H4 (cell line): ENCODE measurements around the gene FAM90A1. TPM values are rescaled to one million over a fixed set of nuclear protein-coding genes. Genes with fewer than 3 reads are reported as not detected.
"Not testable (repeated sequence)": the region's sequence is repeated elsewhere in the genome, so short reads cannot be mapped to it uniquely, and the experiment has no call there.

Experiments
- DNase-seq: peaks from one replicate; pipeline ENCODE4 v3.0.0-alpha.2; 2015; ENCODE audit warnings: low spot score
- total RNA-seq: library from RNA; depleted of rRNA; stranded (reverse); fragments of >200 nt; shearing (Covaris generic); gene quantifications from 2 replicates; pipeline ENCODE4 v1.2.3, GENCODE V29; 2014

Gene FAM90A1
- total RNA-seq, 1 experiment from 2014 or later: not detected

DNA sequence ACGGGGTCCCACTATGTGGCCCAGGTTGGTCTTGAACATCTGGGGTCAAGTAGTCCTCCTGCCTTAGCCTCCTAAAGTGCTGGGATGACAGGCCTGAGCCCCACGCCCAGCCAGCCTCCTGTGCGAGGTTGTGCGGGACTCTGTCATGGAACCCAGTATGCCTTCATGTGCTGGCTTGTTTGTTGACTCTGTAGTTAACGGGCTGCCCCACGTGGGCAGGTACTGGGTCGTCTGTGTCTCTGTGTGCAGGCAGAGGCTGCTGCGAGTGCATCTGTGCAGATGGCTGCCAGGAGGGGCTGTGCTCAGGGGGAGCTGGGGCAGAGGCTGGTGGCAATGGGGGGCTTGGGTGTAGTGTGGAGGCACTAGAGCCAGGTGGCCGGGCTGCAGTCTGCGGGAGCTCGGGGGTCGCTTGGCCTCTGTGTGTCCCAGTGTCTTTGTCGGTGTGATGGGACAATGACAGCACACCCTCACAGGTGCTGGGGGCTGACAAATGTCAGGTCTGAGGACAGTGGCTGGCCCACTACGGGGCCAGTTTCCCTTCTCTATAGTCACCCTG lies 6.0 kb upstream of the FAM90A1 start:
- DNase-seq: not testable (repeated sequence)

DNA sequence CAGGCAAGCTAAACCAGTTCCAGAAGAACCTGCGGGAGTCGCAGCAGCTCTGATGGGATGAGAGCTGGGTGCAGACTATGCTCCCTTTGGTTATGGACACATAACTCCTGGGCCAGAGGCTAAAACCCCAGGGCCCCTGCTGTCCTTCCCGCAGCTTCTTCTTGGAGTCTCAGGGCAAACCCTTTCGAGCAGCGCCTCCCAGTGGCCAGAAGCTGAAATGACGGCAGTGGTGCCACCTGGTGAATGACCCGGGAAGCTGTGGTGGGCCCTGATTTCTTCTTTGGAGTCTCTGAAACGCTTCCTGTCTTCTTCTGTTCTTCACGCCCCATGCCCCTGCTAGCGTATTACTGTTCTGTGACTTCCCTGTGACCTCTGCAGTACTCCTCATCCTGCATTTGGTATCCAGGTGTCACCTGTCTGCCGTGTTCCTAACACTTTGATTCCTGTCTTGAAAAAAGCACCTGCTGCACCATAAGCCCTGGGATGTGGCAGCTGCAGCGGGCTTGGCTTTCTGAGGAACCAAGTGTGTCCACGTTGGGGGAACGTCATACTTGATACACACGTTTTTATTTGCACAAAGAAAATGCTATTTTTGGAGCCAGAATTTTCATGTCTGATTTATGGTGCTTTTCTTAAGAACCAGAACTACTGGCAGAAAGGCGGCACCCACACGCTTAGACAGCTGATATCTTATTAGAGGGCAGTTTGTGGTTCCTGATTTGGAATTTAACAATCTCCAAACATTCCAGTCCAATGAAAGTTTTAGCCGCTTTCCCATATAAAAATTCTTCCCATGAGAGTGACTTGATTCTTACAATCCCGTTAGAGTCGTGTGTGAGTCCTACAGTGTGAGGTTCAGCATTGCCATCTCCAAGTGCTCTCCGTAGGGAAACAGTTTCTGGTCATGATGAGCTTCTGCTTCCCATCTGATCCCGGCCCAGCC lies 4.5 kb upstream of the FAM90A1 start:
- DNase-seq: not testable (repeated sequence)

DNA sequence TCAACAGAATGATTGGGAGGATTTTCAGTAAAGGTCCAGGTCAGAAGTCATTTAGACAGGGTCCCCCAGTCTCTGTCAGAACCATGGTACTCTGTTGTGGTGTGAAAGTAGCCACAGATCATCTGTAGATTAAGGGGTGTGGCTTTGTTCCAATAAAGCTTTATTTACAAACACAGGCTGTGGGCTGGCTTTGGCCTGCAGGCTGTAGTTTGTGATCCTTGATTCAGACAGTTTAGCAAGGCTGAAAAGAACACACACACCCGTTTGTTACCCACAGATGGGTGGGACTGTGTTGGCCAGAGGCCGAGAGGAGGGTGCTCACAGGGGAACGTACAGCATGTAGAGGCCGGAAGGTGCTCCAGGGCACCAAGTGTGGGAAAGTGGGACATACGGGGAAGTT lies 3.6 kb upstream of the FAM90A1 start:
- not testable (repeated sequence) for DNase-seq

DNA sequence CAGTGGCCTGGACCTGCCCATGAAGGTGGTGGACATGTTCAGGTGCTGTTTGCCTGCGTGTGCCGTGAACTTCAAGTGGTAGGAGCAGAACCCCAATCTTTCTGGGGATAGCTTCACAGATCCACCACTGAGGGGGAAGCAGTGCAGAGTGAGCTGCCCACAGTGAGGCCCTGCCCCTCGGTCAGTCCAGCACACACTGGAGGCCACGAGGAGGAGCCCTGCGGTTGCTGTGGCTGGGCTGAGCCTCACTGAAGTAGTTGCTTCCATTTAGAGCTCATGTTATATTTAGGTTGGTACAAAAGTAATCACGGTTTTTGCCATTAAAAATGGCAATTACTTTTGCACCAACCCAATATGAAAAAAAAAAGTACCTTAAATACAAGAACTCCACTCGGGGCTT lies 2.1 kb upstream of the FAM90A1 start:
- DNase-seq: not testable (repeated sequence)

DNA sequence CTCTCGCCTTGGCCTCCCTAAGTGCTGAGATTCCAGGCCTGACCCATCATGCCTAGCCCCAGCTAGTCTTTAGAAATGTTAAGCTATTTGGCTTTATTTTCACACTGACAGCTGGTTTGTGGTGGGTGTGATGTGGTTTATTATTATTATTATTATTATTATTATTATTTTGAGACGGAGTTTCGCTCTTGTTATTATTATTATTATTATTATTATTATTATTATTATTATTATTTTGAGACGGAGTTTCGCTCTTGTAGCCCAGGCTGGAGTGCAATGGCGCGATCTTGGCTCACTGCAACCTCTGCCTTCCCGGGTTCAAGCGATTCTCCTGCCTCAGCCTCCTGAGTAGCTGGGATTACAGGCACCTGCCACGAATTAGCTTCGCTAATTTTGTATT lies 1.2 kb upstream of the FAM90A1 start:
- not testable (repeated sequence) for DNase-seq

DNA sequence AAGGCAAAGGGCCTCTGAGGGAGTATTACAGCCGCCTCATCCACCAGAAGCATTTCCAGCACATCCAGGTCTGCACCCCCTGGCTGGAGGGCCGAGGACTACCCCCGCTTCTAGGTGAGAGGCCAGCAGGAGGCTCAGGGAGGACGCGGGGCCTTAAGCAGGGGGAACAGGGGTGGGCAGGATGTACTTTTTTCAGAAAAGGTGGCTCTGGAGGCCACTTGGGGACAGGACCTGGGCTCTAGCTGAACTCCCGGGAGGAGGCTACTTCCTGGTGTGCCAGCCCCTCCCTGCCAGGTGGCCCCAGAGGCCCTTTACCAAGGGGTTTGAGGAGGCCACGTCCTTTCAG lies 287 bp upstream of the FAM90A1 start:
- not testable (repeated sequence) for DNase-seq

DNA sequence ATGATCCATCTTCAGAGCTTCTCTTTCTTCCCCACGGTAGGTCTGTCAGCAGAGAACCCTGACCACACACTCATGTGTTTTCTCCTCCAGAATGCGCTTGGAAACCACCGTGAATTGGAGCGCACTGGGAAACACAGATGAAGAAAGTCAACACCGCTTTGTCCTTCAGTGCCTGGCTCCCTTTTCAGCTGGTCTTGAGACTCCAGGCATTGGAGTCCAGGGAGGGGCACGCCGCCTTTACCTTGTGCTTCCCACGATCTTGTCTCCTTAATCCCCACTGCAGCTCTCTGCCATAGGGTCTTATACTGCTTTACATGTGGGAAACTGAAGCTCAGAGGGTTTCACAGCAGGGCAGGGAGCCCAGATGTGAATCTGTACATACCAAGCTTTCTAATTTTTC lies 1.1 kb downstream of the FAM90A1 start:
- DNase-seq: no peak

DNA sequence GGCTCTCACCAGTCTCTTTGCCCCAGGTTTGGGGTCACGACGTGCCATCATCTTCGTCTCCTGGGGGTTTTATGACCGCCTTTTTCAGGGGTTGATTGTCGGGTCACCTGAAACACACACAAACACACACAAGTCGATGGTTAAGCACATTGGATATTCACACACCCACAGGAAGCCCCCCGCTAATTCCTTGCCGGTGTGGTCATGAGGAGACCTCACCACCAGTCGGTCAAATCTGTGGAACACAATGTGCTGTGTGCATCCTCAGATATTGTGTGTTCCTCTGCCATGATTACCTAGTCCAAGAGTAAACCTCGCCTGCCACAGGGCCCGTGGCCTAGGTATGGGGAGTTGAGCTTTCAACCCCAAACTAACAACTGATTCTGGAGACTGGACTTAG lies 2.6 kb downstream of the FAM90A1 start:
- not testable (repeated sequence) for DNase-seq

DNA sequence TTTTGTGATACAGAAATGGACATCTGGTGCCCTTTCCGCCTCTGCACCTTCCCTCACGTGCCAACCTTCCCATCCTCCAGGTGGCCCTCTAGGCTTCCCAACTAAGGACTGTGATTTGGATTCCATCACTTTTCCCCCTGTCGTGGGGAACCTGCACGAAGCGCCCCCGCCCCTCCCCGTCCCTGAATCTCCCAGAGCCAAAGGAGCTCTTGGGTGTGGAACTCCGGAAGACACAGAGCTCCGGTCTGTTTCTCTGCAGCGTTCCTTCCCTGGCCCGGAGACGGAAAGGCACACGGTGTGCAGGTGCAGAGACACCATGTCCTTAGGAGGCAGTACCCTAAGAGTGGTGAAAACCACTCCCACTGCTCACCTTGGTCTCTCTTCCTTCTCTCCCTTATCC lies 3.8 kb downstream of the FAM90A1 start:
- DNase-seq: not testable (repeated sequence)

DNA sequence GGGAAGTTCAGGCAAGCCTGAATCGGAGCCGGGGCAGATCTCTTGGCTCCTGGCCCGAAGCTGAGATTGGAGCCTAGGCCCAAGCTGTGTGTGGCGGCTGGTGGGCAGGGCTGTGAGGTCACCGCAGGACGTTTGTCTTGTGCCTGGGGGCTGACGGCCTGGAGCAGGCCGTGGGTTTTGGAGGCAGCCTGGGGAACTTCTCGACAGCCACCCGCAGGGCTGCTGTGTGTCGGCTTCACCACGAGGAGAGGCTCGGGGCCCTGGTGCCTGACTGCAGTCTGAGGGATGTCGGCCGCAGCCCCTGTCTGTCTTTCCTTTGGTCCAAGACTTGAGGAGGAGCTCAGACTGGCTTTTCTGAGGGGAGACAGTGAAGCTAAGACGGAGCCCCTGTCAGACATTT lies 5.1 kb downstream of the FAM90A1 start:
- DNase-seq: not testable (repeated sequence)

DNA sequence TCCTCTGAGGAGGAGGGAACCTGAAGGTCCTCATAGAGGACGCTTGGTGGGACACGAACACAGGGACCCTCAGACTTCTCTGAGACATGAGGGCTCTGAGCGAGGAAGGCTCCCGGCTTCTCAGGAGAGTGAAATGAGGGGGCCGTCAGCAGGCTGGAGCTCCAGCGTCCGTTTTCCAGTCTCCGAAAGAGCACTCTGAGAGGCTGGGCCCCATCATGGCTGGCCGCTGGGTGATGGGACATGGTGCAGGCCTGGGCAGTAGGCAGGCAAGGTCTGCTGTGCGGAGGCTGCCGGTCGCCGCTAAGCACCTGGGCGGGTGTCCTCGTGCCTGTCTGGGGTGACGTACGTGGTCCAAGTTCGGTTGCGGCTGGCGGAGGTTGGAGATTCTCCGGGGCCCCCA lies 5.6 kb downstream of the FAM90A1 start:
- DNase-seq: not testable (repeated sequence)

DNA sequence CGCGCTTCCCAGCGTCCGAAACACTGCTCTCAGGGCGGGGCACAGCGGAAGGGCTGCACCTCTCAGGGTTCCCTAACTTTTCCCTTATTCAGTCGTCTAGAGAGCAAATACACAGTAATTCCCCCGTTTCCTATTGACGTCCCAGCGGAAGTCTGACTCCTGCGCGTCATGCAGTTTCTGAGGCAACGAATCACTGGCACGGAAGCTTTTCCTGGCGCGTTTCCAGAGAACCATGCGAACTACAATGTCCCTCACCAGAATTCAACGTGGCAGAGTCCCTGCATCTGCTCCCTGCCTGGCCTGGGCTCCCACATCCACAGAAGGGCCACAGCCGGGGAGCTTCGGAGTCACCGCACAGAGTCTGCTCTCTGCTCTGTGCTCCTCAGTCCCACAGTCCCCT lies 6.0 kb downstream of the FAM90A1 start:
- not testable (repeated sequence) for DNase-seq

DNA sequence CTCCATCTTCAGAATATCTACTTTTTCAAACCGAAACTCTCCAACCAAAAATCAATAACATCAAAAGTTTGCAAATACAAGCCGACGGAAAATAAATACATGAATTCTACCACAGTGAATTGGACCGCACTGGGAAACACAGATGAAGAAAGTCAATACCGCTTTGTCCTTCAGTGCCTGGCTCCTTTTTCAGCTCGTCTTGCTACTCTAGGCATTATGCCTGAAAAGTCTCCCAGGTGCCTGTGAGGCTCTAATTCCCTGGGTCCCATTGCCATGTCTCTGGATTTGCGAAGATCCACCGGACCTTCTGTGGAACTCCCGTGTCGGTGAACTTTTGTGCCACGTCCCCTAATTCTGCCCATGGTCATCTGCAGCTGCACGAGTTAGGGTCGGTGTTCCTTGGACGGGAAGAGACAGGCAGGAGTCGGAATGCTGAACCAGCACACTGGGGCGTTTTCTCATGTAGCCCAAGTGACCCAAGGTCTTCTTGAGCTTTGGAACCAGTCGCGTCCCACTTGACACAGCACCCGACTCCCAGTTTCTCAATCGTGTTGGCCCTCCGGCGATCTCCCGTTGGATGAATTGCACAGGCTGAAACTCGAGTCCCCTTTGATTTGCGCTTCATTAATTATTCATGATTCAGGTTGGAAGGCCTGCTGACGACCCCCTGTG lies 8.6 kb downstream of the FAM90A1 start:
- DNase-seq: not testable (repeated sequence)

DNA sequence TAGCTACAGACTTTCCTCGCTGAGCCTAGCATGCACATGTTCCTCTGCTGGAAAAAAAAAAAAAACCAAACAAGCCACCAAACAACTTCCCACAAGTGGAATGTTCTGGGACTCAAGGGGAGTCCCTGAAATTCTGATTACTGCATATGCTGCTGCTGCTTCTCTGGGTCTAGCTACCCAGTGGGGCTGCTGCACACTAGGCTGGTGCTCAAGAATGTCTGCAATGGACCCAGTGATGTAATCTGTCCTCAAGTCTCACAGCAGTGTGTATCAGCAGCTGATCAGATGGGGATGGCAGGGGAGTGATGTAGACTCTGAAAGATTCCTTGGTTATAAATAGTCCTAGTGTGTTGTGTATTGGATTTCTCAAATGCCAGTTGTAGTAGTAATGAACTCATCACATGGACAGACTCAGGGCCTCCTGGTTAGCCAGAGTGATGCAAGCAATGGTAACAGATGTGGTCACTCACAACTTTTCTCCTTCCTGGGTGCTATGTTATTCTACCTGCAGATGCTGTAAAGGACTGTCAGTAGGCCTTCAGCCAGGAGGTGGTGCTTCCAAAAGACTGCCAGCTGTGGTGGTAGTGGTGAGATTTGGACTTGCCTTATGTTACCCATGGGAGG lies 29.6 kb downstream of the FAM90A1 start:
- not testable (repeated sequence) for DNase-seq

DNA sequence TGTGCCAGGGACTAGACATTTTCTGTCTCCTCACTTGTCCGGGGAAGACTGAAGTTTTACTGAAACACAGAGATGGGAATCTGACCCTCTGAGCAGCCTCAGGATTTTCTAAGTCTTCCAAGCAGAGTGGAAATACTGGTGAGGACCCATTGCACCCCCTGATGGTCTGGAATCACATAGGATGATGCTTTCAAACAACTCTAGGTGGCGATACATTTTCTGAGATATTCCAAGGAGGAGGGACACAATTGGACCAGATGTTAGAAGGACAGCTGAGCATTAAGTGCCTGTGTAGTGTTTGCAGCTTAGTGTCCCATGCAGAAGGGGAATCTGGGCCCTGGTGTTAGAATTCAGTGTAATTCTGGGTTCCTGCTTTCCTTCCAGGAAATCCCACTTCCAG lies 39.3 kb downstream of the FAM90A1 start:
- DNase-seq: not testable (repeated sequence)

DNA sequence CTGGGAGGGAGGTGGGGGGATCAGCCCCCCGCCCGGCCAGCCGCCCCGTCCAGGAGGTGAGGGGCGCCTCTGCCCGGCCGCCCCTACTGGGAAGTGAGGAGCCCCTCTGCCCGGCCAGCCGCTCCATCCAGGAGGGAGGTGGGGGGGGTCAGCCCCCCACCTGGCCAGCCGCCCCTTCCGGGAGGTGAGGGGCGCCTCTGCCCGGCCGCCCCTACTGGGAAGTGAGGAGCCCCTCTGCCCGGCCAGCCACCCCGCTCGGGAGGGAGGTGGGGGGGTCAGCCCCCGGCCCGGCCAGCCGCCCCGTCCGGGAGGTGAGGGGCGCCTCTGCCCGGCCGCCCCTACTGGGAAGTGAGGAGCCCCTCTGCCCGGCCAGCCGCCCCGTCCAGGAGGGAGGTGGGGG lies 43.2 kb downstream of the FAM90A1 start:
- not testable (repeated sequence) for DNase-seq

DNA sequence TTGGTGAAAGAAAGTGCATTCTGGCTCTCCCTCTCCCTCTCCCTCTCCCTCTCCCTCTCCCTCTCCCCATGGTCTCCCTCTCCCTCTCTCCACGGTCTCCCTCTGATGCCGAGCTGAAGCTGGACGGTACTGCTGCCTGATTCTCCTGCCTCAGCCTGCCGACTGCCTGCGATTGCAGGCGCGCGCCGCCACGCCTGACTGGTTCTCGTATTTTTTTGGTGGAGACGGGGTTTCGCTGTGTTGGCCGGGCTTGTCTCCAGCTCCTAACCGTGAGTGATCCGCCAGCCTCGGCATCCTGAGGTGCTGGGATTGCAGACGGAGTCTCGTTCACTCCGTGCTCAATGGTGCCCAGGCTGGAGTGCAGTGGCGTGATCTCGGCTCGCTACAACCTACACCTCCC lies 44.1 kb downstream of the FAM90A1 start:
- DNase-seq: not testable (repeated sequence)

DNA sequence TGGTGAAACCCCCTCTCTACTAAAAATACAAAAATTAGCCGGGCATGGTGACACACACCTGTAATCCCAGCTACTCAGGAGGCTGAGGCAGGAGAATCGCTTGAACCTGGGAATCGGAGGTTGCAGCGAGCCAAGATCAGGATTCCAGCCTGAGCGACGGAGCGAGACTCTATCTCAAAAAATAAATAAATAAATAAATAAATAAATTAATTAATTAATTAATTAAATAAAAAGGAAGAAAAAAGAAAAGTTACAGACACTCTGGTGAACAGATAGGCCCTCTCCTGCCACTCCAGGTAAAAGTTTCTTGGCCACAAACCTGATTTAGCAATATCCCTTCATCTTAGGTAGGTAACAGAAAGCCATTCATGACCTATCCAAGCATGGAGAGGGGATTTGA lies 44.5 kb downstream of the FAM90A1 start:
- not testable (repeated sequence) for DNase-seq

DNA sequence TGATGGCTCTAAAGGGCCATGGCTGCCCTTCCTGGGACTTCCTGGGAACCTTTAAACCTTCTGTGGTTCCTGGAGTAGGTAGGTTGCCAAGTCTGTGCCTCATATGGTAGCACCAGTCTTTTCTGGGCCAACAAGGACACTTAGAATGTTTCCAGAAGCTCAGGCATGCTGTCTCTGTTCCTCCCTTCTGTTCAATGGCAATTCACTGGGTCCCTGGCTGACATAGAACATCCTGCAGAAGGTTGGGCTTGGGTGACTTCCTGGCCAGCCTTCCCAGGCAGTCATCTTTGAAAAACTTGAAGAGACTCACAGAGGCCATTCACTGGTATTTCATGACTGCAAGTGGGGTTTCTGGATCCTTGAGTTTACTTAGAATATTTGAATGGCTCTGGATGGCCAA lies 46.1 kb downstream of the FAM90A1 start:
- DNase-seq: not testable (repeated sequence)

DNA sequence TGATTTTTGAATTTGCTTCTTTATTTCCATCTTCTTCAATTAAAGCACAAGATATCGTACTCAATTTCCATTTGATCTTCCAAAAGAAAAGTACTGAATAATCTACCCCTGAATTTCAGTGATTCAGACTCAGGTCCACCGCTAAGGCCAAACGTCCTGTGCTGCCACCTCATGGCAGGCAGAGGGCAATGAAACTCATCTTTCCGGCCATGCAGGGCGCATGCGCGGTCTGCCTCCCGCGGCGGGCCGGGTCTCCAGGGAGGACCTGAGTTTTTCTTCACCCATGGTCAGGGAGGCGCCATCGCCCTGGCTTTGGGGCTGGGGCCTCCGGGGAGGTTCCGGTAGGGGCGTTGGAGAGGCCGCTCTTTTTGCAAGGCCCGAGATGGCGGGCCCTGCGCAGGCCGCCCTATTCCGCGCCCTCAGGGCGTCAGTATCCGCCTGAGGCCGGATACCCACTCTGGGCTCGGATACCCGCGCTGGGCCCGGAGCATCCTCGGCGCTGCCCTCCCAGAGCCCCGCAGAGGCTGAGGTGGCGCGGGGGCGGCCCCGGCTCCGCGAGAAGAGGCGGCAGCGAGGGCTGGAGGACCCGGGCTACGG lies 47.3 kb downstream of the FAM90A1 start:
- DNase-seq: peak; percentile 81

DNA sequence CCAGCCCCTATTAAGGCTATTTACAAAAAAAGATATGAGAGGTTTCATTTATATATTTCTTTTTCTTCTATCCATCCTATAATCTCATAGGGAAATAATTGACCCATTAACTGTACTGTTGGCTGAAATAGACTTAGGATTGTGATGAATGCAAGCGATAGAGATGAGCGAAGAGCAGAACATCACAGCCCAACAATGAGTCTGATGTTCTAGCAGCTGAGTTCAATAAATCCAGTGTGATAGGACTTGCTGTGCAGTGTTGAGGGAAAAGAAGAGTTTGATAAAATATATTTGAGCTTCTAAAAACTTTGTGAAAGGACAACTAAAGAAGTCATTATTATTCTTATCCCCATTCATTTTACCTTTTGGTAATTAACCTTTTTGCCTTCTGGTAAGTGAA lies 54.5 kb downstream of the FAM90A1 start:
- not testable (repeated sequence) for DNase-seq
